GM21717 (cell line): Measurements from ENCODE around the gene PRR13.
"Not testable (repeated sequence)": the region's sequence is repeated elsewhere in the genome, so short reads cannot be mapped to it uniquely, and the experiment has no call there.

Experiments used
- ATAC-seq: cut with Tn5 transposase; IDR thresholded peaks from one replicate; pipeline ENCODE4 v1.9.1; 2021; ENCODE audit warnings: mild to moderate bottlenecking, moderate library complexity; ENCODE audit not compliant: unreplicated experiment

The PRR13 gene

DNA sequence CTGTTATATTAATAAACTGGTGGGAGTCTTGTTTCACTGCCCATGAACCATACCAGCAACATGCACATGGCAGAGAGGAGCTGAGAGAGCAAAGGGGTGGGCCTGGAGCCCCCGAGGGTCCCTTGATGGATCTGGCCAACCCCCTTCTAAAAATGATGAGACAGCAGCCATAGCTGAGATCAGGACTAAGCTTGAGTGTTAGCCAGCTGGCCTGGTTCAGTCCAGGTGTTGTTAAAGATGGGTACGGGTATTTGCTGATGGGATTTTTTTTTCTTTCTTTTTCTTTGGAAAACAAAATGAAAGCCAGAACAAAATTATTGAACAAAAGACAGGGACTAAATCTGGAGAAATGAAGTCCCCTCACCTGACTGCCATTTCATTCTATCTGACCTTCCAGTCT is 26.3 kb downstream of the PRR13 start:
- ATAC-seq = no peak

DNA sequence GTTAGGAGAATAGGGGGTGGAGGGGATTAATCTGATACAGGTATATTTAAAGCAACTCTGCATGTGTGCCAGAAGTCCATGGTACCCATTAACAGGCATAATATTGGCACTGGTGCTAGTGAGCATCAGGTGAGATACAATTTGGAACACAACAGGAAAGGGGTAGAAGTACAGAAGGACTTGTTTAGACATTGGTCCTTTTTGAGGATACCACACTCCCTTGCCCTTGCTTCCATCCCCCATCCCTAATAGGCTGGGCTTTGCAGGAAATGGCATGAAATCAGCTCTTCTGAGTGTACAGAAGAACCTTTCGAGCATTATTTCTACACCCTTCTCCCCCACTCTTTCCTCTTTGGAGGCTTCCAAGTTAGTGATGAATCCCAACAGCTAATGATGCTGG is 26.7 kb downstream of the PRR13 start:
- no peak for ATAC-seq

DNA sequence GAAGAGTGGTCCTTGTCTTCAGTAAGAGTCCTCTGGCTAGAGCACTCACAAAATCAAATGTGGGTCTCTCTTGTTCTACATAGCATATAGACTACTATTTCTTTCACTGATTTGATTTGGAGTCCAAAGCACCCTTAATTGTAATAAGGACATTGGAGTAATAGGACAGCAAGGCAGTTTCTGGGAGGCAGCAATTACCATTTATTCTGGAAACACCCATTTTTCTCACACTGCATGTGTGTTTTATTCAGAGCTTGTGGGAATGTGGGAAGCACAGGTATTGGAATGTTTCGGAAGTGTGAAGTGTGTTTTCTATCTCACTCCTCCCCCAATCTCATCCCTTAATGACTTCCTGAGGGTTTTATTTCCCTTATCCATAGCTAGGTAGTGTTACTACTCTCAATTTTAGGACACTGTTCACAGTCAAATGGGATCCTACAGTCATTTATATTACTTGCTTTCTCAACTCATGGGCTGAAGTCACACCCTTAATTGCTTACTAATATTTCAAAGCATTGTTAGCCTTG is 30.6 kb downstream of the PRR13 start:
- ATAC-seq = no peak

DNA sequence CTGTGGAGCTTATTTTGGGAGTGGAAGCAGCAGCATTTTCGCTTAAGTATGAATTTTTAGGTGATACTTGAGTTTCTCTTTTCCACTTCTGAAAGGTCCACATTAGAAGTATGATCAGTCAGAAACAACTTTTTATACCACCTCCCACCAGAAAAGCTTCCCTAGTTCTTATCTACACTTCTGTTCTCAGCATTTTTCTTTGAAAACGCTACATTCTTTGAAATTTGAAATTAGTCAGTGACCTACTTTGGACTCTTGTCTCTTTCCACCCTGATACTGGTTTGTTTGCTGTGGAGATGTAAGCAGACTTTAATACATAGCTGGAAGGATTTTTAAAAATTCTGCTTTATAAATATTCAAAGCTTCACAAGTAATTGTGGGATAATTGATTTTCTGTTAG is 32.5 kb downstream of the PRR13 start:
- ATAC-seq = no peak

DNA sequence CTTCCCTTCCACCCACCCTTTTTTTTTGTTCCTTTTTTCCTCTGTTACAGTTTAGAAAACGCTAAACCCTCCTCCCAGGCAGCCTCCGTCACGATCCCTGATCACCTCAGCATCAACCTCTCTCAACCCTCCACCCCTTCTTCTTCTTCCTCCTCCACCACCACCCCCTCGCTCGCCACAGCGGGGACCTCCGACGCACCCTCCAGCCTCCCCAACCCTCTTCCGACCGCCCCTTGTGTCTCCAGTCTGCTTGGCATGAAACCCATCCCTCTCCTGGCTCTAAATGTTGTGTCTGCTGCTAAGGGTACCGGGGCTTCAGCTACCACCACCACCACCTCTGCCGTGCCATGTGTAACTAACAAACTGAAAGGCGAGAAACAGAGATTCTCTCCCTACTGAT is 33.3 kb downstream of the PRR13 start:
- no peak for ATAC-seq

DNA sequence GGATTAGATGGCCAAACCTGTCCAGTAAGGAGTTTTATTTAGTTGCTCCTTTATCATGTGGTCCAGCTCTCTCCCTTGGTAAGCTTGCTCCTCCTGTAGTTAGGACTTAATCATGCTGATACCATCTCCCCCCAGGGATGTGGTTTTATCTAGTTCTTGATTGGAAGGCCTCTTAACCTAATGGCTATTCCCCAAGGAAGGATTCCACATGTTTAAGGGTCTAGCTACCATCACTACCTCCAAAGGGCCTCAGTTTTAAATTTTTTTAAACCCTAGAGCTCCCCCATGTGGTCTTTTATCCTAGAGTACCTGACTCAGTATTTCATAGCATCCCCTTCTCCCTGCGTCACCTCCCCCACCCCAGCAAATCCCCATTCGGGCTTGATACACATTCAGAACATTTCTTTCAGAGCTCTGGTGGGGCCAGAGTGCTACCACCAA is 35.3 kb downstream of the PRR13 start:
- ATAC-seq = no peak

DNA sequence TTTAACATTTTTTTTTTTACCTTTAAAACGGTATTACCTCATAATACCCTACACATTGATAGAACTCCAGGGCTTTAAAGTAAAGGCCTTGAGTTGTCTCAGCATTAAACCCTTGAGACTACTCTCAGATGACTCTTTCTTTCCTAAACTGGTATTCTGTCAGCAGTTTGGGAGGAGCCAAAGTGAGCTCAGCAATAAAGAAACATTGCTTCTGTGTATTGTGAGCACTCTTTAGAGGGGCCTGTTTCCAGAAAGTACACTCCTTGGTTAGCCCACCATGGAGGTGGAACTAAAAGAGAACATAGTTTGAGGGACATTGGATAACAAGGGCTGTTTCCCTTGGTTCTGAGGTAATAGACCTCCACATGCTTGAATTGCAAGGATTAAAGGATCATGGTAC is 37.3 kb downstream of the PRR13 start:
- ATAC-seq = no peak

DNA sequence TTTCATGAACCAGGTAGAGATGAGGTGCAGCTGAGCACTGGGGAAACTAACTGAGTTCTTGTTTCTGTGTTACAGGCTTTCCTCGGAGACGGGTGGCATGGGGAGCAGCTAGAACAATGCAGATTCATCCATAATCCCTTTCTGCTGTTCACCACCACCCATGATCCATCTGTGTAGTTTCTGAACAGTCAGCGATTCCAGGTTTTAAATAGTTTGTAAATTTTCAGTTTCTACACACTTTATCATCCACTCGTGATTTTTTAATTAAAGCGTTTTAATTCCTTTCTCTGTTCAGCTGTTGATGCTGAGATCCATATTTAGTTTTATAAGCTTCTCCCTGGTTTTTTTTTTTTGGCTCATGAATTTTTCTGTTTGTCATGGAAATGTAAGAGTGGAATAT is 37.8 kb downstream of the PRR13 start:
- no peak for ATAC-seq

DNA sequence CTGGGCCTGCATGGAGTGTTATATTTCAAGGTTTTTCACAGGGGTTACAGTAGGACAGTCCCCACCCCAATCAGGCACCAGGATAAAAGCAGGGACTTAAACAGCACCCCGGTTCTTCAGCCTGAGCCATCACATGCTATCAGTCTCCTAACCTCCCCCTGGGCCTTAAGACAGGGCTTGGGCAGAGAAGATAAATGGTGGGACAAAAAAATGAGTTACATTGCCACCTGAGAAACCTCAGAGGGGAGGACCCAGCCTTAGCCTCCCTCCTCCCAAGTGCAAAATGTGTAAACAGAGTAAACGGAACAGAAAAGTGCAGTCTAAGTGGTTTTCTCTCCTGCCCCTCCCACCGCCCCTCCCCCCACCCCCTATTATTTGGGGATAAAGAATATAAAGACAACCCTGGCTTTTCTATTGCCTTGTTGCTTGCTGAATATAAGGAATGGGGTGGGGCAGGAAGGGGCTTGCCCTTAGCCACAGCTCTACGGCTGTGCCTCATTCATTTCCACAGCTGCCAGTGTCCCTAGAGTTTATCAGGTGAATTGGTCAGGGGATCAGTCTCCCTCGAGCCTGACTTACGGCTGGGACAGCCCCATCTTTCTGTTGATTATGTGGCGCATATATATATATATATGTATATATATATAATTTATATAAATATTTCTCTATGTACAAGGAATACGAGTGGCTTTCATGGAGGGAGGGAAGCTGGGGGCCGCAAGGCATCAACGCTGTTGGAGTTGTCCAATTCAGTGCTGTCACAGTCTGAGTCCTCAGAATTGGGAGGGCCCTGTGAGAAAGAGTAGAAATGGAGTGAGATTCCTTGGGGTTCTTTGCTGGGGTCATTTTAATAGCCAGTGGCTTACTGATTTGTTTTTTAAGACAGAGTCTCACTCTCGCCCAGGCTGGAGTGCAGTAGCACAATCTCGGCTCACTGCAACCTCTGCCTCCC is 39.2 kb downstream of the PRR13 start:
- ATAC-seq = no peak

DNA sequence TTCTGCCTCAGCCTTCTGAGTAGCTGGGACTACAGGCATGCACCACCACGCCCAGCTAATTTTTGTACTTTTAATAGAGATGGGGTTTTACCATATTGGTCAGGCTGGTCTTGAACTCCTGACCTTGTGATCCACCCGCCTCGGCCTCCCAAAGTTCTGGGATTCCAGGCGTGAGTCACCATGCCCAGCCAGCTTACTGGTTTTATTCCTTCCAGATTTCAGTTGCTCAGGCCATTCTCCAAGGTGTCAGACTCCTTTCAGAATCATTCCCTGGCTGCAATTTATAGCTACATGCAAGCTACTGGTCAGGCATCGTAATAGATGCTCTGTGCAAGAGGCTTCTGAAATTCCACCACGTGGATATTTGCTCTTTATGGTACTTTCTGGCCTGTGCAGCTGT is 39.9 kb downstream of the PRR13 start:
- not testable (repeated sequence) for ATAC-seq

DNA sequence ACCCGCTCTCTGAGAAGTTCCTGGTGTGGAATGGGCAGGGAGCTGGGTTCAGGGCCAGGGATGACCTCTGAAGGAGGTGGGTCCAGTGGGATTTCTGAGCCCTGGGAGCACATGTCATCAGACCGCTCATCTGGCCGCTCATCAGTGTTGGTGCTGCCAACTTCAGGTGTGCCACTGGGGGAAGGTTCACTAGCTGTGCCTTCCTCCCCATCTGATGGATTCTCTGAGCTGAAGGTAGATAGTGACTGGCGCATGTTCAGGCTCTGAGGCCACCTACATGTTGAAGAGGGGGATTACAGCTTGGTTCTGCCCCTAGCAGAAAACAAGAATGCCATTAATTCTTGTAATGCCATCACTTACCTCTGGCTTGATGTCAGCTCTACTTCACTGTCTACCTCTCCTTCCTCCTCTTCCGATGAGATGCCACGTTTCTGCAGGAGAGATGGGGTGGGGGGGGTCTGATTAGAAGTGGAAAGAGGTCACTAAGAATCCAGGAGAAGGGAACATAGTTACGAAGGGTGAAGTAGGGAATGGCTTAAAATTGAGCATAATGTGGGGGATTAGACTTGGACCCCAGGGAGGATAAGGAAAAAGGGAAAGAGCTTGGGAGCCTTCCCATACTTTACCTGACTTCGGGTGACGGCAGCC is 40.5 kb downstream of the PRR13 start:
- no peak for ATAC-seq

DNA sequence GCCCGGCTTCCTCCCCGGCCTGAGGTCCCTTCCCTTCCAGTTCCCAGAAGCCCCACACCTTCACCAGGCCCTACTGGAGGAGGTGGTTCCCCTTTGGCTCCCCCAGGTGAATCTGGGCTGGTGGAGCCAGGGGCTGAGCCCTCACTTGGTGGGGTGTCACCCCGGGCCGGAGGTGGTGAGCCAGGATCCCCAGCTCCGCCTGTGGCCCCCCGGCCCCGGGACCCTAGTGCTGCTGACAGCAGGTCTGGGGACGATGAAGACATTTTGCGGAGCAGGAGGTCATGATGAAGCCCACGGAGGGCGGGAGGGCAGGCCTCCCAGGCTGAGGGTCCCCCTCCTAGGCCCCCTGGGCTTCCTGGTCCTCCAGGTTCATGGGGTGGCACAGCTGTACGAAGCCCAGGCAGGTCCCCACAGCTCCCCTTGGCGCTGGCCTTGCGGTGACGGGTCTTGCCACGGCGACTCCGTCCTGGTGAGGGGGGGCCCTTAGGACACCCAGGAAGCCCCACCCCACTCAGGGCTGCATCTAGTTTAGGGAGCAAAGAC is 41.2 kb downstream of the PRR13 start:
- ATAC-seq = no peak

DNA sequence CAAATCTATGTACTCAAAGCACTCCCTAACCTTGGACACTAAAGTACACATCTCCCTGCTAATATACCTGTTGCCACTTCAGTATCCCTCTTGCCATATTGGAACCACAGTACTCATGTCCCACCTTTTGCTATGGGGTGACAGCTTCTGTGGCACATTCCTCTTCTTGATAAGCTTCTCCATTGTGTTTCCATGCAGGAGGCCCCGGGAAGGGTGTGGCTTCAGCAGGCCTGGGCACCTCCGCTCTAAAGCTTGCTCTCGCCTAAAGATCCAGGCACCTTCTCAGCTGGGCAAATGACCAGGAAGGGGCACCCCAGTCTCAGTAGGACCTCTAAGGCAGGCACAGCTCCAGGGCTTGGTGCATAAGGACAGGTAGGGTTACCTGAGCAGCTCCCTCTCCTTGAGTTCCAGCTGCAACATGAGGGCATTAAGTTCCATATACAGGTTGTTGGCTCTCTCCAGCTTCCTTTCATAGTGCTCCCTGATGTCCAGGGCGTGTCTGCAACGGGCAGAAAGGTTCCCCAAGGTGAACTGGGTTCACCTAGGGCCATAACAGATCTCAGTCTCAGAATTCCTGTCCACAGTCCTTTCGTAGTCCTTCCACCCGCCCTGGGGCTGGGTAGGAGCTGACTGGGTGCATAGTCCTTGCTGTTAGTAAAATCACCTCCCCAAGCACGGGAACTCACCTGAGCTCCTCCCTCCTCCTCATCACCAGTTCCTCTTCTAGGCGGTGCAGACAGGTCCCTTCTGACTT is 41.9 kb downstream of the PRR13 start:
- no peak for ATAC-seq

DNA sequence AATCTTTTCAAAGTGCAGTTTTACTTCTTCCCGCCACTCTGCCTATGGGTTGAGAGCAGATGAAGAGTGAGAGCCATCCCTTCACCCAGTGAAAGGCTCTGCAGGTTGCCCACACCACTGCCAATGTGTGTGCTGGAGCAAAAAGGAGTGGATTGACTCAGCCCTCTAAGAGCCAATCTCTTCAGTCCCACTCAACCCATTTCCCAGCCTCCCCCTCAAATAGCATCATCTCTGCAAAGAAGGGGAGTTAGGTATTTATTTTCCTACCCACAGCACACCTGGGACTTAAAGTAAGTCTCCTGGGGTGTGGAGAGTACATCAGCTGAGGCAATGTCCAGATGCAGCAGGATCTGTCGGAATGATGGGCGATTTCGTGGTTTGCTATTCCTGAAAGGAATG is 42.4 kb downstream of the PRR13 start:
- no peak for ATAC-seq

DNA sequence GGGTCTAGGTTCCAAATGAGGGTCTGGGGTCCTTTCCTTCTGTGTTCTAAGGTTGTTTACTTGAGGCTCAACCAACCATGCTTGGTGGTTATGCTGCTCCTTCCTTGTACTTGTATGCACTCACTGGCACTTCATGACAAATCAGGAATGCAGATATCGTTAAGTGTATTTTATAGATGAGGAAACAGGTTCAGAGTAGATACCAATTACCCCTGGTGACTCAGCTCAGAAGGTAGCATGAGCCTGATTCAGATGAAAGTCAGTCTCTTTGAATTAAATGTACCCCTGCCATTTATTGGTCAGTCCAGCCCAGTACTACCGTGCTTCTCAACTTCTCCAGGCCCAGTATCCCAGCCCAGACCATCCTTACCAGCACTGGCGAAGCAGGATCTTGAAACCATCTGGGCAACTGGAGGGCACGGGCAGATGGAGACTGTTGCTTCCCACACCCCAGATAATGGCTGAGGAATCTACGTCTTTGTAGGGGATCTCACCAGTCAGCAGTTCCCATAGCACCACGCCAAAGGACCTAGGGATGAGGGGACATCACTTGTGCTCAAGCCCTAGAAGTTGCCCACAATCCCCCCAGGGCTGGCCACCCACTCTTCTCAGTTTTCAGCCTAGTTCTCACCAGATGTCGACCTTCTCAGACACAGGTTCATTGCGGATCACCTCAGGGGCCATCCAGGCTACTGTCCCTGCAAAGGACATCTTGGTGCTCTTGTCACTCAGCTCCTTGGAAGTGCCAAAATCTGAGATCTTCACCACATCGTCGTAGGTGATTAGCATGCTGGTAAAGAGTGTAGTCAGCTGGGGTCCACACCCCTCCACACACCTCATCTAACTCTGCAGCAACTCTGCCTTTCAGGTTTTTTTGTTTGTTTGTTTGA is 43.4 kb downstream of the PRR13 start:
- no peak for ATAC-seq

DNA sequence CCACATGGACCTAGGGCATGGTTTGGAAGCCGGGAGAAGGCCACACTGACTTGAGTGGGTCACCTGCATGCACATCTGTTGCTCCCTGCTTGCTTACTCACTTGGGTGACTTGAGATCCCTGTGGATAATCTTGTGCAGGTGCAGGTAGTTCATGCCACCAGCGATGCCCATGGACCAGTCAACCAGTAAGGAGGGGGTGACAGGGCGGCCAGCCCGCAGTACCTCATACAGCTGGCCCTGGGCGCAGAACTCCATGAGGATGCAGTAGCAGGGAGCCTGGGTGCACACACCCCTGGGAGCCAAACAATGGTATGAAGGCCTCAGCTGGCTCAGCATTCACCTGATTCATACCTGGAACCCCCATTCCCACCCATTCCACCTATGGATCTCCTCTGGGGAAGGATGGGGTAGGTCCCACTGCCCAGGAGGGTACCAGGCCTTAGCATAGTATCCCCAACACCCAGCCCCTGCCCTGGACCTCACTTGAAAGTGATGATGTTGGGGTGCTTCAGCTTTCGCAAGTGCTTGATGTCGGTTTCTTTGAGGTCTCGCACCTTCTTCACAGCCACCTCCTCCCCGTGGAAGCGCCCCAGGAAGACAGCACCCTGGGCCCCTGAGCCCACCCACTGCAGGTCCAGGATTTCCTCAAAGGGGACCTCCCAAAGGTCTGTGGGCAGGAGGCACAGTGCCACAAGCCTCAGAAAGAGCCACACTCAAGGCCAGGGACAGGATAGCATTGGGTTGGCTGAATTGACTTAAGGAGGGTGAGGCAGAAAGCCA is 44.6 kb downstream of the PRR13 start:
- no peak for ATAC-seq

DNA sequence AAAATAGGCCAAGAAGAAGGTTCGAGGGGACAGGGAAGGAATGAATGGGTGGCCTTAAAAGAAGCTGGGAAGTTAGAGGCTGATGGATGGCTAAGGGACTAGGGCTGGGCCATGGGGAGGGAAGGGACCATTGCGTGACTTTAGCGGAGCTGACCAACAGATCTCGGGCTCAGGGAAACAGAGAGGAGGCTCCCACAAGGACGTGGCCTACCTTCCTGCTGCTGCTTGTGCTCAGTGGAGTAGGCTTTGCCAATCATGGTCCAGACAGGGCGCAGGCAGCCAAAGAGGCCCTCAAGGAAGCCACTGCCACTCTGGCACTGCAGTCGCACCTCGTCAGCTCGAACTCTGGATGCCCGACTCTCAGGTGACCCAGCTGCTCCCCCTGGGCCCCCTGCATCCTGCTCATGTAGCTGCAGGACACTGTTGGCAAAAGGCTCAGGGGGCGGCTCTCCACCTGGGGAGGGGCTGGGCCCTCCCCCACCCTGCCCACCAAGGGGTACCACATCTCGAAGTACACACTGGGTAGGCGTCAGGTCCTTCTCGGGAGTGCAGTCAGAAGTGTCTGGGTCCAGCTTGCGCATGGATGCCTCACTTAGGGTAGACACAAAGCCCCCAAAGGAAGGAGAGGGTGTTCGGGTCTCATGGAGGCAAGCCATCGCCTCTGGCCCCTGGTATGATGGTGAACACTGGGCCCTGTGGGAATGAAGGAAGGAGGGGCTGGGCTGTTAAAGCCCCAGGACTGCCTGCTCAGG is 45.4 kb downstream of the PRR13 start:
- ATAC-seq = no peak

DNA sequence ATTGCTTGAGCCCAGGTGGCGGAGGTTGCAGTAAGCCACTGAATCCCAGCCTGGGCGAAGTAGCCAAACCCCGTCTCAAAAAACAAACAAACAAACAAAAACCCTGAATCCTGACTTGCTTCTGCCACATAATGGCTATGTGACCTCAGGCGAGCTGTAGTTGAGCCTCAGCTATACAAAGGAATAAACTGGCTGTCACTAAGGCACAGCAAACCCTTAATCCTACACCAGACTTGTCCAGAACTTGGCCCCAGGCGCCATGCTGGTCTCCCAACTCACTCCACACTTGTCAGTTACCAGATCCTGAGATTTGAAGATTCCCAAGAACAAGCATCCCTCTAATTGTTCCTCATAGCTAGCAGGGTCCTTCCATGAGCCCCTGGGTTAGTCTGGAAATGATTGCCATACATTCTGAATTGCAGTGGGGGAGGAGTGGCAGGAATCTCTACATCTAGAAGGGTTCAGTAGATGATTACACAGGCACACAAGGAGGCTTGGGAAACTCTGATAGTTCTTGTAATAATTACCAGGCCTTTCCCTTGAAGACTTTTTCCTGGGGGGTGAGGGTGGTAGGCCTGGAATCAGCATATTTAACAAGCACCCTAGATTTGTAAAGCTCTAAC is 47.8 kb downstream of the PRR13 start:
- ATAC-seq = no peak
